Activated T-helper 2 cell treated with anti-CD3 and anti-CD28 coated beads, Interferon-gamma antibody, Interleukin-2, Interleukin-4, amounts not matched to agents 10 μg/mL and 5 μg/mL and 100 μg/mL, durations not matched to agents 14 hours and 24 hours and 36 hours (primary cell): ENCODE measurements around the gene MAPK8IP1. TPM values are rescaled to one million over a fixed set of nuclear protein-coding genes. Genes with fewer than 3 reads are reported as not detected.

Experiments used
- DNase-seq: peaks from one replicate; pipeline ENCODE4 v3.0.0; 2021; ENCODE audit warnings: low spot score
- H3K27ac Mint-ChIP-seq: one replicate; pipeline ENCODE4 v1.8.0; 2021; ENCODE audit warnings: mixed read lengths
- H3K27me3 Mint-ChIP-seq: one replicate; pipeline ENCODE4 v1.8.0; 2021; ENCODE audit warnings: low read depth, mixed read lengths
- H3K36me3 Mint-ChIP-seq: one replicate; pipeline ENCODE4 v1.8.0; 2021; ENCODE audit warnings: low read depth, mixed read lengths
- H3K4me1 Mint-ChIP-seq: one replicate; pipeline ENCODE4 v1.8.0; 2021; ENCODE audit warnings: low read depth, mixed read lengths
- H3K4me3 Mint-ChIP-seq: one replicate; pipeline ENCODE4 v1.8.0; 2021; ENCODE audit warnings: low read depth, mild to moderate bottlenecking, moderate library complexity, mixed read lengths
- H3K9me3 Mint-ChIP-seq: one replicate; pipeline ENCODE4 v1.8.0; 2021; ENCODE audit warnings: mixed read lengths
- intact Hi-C: fragments of 100-400 bp; cut with micrococcal nuclease; formaldehyde crosslinking; loops from one replicate; pipeline ENCODE4 v1.15.1; 2023
- total RNA-seq: library from RNA; stranded (reverse); gene quantifications from 2 replicates; pipeline ENCODE4 v1.2.3, GENCODE V29; 2022

Gene MAPK8IP1
- total RNA-seq, 1 donor from 2014 or later = 0.66 TPM

- Mint-ChIP-seq H3K27me3 (no peaks in the 10 kb centered on the region), H3K27ac (no peak overlapping the region), H3K4me1 (peaks cover 24% of the 10 kb centered on the region), H3K9me3 (no peaks in the 10 kb centered on the region), H3K4me3 (no peak overlapping the region), H3K36me3 (peaks cover 15% of the 10 kb centered on the region)
- no peak for DNase-seq
- intact Hi-C loops = no loop called here
Measured at GRCh38 chr11:45852018-45852711, 33.3 kb upstream of the MAPK8IP1 start.

GRCh38 chr11:45852712-45853101 lies 32.7 kb upstream of the MAPK8IP1 start:
- Mint-ChIP-seq H3K36me3 (peaks cover 19% of the 10 kb centered on the region), H3K27ac (no peak overlapping the region), H3K4me3 (no peak overlapping the region), H3K27me3 (no peaks in the 10 kb centered on the region), H3K9me3 (no peaks in the 10 kb centered on the region), H3K4me1 (peaks cover 24% of the 10 kb centered on the region)
- no peak for DNase-seq
- intact Hi-C loops = no loop called here

DNA sequence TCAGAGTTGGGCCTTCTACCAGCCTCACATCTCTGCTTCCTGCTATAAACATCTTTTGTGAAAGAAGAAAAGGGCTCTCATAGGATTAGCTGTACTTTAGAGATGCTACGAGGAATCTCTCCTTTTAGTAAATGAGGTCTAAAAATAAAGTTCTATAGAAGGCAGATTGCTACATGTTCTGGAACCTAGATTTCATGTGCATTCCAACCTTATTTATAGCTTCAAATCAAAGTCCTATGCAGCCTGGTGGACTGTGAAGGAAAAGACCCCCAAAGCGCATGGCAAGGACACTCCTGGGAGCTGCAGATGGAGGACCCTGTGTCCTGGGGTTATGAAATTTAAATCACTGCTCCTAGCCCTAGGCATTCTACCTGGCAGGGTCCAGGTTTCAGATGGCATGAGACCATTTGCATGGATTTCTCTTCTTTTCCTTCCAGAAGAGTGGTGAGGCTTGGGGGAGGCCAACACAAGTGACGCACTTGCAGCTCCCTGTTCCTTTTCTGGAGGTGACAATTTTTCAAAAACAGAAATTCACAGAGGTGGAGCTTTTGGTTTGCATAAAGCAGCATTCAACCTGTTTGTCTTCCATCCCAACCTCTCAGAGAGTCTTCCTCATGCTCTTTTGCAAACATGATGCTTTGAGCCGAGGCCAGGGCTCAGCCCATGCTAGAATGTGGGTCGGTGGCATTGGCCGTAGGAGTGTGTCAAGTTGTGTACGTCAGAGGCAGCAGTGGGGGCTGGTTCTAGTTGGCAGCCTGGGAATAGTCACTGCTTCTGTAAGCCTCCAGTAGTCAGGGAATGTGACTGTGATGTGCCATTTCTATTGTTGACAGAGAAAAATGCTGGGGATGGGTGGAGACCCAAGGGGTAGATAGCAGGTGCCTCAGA lies 31.9 kb upstream of the MAPK8IP1 start:
- Mint-ChIP-seq H3K36me3 (peaks cover 21% of the 10 kb centered on the region), H3K9me3 (no peaks in the 10 kb centered on the region), H3K4me1 (peaks cover 16% of the 10 kb centered on the region), H3K27ac (no peak overlapping the region), H3K27me3 (no peaks in the 10 kb centered on the region), H3K4me3 (no peak overlapping the region)
- intact Hi-C loops = no loop called here
- DNase-seq = no peak

DNA sequence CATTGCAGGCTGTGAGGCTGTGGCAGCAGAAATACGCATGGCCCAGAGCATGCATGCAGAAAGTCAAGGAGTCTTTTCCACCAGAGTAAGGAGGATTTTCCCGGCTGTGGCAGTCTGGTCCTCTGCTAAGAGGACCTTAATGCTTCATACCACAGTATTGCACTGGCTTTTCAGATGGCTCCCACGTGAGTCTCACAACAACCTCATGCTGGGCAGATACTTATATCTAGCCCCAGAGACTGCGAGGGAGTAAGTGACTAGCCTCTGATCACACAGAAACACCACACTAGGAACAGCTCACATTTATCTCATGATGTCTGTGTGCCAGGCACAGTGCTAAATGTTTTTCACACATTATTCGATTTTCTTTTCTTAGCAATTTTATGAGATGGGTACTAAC lies 30.1 kb upstream of the MAPK8IP1 start:
- Mint-ChIP-seq H3K4me3 (no peak overlapping the region), H3K36me3 (peaks cover 29% of the 10 kb centered on the region), H3K27me3 (no peaks in the 10 kb centered on the region), H3K27ac (no peak overlapping the region), H3K4me1 (peaks cover 7% of the 10 kb centered on the region), H3K9me3 (no peaks in the 10 kb centered on the region)
- DNase-seq = no peak
- intact Hi-C loops = no loop called here

GRCh38 chr11:45856044-45856468 lies 29.4 kb upstream of the MAPK8IP1 start:
- intact Hi-C loops = no loop called here
- H3K9me3 Mint-ChIP-seq = no peaks in the 10 kb centered on the region
- no peak overlapping the region for H3K27ac Mint-ChIP-seq
- peaks cover 3% of the 10 kb centered on the region for H3K4me1 Mint-ChIP-seq
- H3K4me3 Mint-ChIP-seq = no peak overlapping the region
- peaks cover 30% of the 10 kb centered on the region for H3K36me3 Mint-ChIP-seq
- DNase-seq = no peak
- no peaks in the 10 kb centered on the region for H3K27me3 Mint-ChIP-seq

DNA sequence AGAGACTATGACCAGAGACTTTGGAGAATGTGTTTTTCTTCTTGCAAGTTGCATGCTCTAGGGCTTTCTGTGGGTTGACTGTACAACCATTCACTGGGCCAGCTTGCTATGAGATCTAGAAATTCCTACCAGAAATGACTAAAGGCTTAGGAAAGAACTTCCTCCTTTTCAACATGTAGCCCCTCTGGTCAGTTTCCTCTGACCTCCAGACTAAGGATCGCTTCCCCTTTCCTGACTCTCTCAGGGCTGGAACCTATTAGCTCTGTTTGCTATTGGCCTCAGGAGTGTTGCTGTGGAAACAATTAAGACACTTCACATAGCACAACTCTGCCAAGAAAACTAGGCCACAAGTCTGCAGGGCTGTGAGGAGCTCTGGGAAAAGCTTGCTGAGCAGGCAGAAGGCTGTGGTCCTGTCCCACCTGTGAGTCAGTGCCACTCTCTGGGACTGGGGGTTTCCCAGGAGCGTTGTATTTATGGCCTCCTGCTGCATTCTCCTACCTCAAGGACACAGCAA lies 27.4 kb upstream of the MAPK8IP1 start:
- no peak overlapping the region for H3K4me3 Mint-ChIP-seq
- no peaks in the 10 kb centered on the region for H3K9me3 Mint-ChIP-seq
- intact Hi-C loops = no loop called here
- no peaks in the 10 kb centered on the region for H3K27me3 Mint-ChIP-seq
- H3K27ac Mint-ChIP-seq = no peak overlapping the region
- no peaks in the 10 kb centered on the region for H3K4me1 Mint-ChIP-seq
- DNase-seq = no peak
- peaks cover 44% of the 10 kb centered on the region for H3K36me3 Mint-ChIP-seq

GRCh38 chr11:45858751-45859398 lies 26.6 kb upstream of the MAPK8IP1 start:
- intact Hi-C loops = no loop called here
- peaks cover 51% of the 10 kb centered on the region for H3K36me3 Mint-ChIP-seq
- no peak for DNase-seq
- H3K4me1 Mint-ChIP-seq = no peaks in the 10 kb centered on the region
- H3K27me3 Mint-ChIP-seq = no peaks in the 10 kb centered on the region
- H3K4me3 Mint-ChIP-seq = no peak overlapping the region
- no peak overlapping the region for H3K27ac Mint-ChIP-seq
- H3K9me3 Mint-ChIP-seq = no peaks in the 10 kb centered on the region

DNA sequence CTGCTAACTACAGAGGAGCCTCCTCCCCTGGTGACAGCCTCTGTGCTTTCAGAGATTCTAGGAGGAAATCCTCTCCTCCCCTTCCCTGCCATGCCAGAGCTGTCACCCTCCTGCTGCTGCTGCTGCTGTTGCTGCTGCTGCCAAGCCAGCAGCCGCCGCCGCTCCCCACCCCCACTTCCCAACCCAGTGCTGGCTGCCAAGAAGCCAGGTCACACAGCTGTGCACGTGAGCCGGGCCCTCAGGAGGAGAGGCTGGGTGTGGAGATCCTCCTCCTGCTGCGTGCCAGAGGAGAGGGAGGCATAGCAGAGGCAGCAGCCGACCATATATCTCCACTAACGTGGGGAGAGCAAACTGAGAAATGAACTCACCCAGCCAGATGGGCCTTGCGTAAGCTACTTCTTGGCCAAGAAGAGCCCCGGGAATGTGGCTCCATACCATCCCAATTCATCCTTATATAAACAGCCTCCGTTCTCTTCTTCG lies 25.8 kb upstream of the MAPK8IP1 start:
- Mint-ChIP-seq H3K27ac (no peak overlapping the region), H3K36me3 (peaks cover 51% of the 10 kb centered on the region), H3K4me3 (no peak overlapping the region), H3K9me3 (no peaks in the 10 kb centered on the region), H3K27me3 (no peaks in the 10 kb centered on the region), H3K4me1 (no peaks in the 10 kb centered on the region)
- DNase-seq = no peak
- intact Hi-C loops = no loop called here

DNA sequence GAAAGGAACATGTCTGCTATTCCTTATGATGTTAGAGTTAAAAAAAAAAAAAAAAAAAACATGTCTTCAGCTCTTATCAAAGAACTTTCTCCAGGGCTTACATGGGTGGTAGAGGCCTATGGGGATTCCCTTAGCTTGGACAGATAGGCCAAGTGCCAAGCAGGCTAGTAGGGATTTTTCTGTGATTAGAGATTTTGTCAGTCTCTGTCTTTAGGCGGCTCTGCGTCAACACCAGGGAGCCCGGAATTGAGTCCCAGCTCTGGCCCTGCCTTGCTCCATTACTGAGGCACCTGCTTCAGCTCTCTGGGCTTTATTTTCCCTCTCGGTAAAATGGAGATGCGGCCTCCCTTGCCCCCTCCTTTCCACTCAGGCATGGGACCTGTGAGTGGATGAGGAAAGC lies 25.1 kb upstream of the MAPK8IP1 start:
- intact Hi-C loops = no loop called here
- Mint-ChIP-seq H3K27ac (no peak overlapping the region), H3K9me3 (no peaks in the 10 kb centered on the region), H3K27me3 (no peaks in the 10 kb centered on the region), H3K36me3 (peaks cover 51% of the 10 kb centered on the region), H3K4me1 (no peaks in the 10 kb centered on the region), H3K4me3 (no peak overlapping the region)
- no peak for DNase-seq

GRCh38 chr11:45860764-45861510 lies 24.5 kb upstream of the MAPK8IP1 start:
- intact Hi-C loops = no loop called here
- Mint-ChIP-seq H3K27me3 (no peaks in the 10 kb centered on the region), H3K9me3 (no peaks in the 10 kb centered on the region), H3K4me3 (no peak overlapping the region), H3K4me1 (no peaks in the 10 kb centered on the region), H3K36me3 (peaks cover 54% of the 10 kb centered on the region), H3K27ac (no peak overlapping the region)
- DNase-seq = no peak

GRCh38 chr11:45864041-45864440 lies 21.4 kb upstream of the MAPK8IP1 start:
- no peaks in the 10 kb centered on the region for H3K4me1 Mint-ChIP-seq
- intact Hi-C loops = no loop called here
- no peaks in the 10 kb centered on the region for H3K27me3 Mint-ChIP-seq
- no peak for DNase-seq
- no peaks in the 10 kb centered on the region for H3K9me3 Mint-ChIP-seq
- no peak overlapping the region for H3K27ac Mint-ChIP-seq
- H3K36me3 Mint-ChIP-seq = peaks cover 55% of the 10 kb centered on the region
- no peak overlapping the region for H3K4me3 Mint-ChIP-seq

GRCh38 chr11:45869551-45869950 lies 15.9 kb upstream of the MAPK8IP1 start:
- H3K27me3 Mint-ChIP-seq = no peaks in the 10 kb centered on the region
- no peak for DNase-seq
- no peaks in the 10 kb centered on the region for H3K4me1 Mint-ChIP-seq
- no peak overlapping the region for H3K27ac Mint-ChIP-seq
- peaks cover 47% of the 10 kb centered on the region for H3K36me3 Mint-ChIP-seq
- no peaks in the 10 kb centered on the region for H3K9me3 Mint-ChIP-seq
- H3K4me3 Mint-ChIP-seq = no peak overlapping the region
- intact Hi-C loops = no loop called here
